ENCODE results near the gene BTBD9. TPM values are rescaled to one million over a fixed set of nuclear protein-coding genes. Genes with fewer than 3 reads are reported as not detected.

Gene BTBD9
- total RNA-seq, 3 donors from 2014 or later, result 12.8 to 25.5 (median 19.0) TPM

GRCh38 chr6:38443352-38444144 lies 196.2 kb downstream of the BTBD9 start:
- no peaks in the 10 kb centered on the region for H3K27me3 ChIP-seq
- no peak overlapping the region for H3K4me3 ChIP-seq
- no peak overlapping the region for H3K27ac ChIP-seq
- no peaks in the 10 kb centered on the region for H3K4me1 ChIP-seq
- intact Hi-C loops (cut with DNase I; ENCODE audit: low total_unique reads), result no loop called here
- DNase-seq (ENCODE audit: low spot score in 2 of 2), result no peak
- H3K36me3 ChIP-seq, result no peaks in the 10 kb centered on the region
- H3K9me3 ChIP-seq, result no peaks in the 10 kb centered on the region
- no peak for TF ChIP-seq POLR2A (IDR thresholded peaks at IDR 0.05)
- no peak for TF ChIP-seq POLR2AphosphoS5 (IDR thresholded peaks at IDR 0.05)
- no peak for TF ChIP-seq CTCF (IDR thresholded peaks at IDR 0.05)

- H3K36me3 ChIP-seq, result no peaks in the 10 kb centered on the region
- no peak overlapping the region for H3K4me3 ChIP-seq
- no peaks in the 10 kb centered on the region for H3K4me1 ChIP-seq
- no peaks in the 10 kb centered on the region for H3K9me3 ChIP-seq
- intact Hi-C loops (cut with DNase I; ENCODE audit: low total_unique reads), result no loop called here
- H3K27me3 ChIP-seq, result no peaks in the 10 kb centered on the region
- no peak overlapping the region for H3K27ac ChIP-seq
- no peak for TF ChIP-seq POLR2A (IDR thresholded peaks at IDR 0.05)
- TF ChIP-seq CTCF (IDR thresholded peaks at IDR 0.05), result no peak
- TF ChIP-seq POLR2AphosphoS5 (IDR thresholded peaks at IDR 0.05), result no peak
- no peak for DNase-seq (ENCODE audit: low spot score in 2 of 2)
Measured at GRCh38 chr6:38438097-38438496, 201.6 kb downstream of the BTBD9 start.

- Histone ChIP-seq H3K27ac (no peak overlapping the region), H3K9me3 (no peaks in the 10 kb centered on the region), H3K4me3 (no peak overlapping the region), H3K4me1 (no peaks in the 10 kb centered on the region), H3K27me3 (no peaks in the 10 kb centered on the region), H3K36me3 (no peaks in the 10 kb centered on the region)
- intact Hi-C loops (cut with DNase I; ENCODE audit: low total_unique reads), result no loop called here
- TF ChIP-seq POLR2A (IDR thresholded peaks at IDR 0.05), result no peak
- TF ChIP-seq CTCF (IDR thresholded peaks at IDR 0.05), result no peak
- DNase-seq (ENCODE audit: low spot score in 2 of 2), result no peak
Measured at GRCh38 chr6:38436726-38437465, 202.8 kb downstream of the BTBD9 start.

GRCh38 chr6:38435330-38435729 lies 204.4 kb downstream of the BTBD9 start:
- Histone ChIP-seq H3K9me3 (no peaks in the 10 kb centered on the region), H3K27me3 (no peaks in the 10 kb centered on the region), H3K36me3 (no peaks in the 10 kb centered on the region), H3K4me1 (no peaks in the 10 kb centered on the region), H3K4me3 (no peak overlapping the region), H3K27ac (no peak overlapping the region)
- intact Hi-C loops (cut with DNase I; ENCODE audit: low total_unique reads), result no loop called here
- DNase-seq (ENCODE audit: low spot score in 2 of 2), result no peak
- TF ChIP-seq POLR2A (IDR thresholded peaks at IDR 0.05) (no peak), CTCF (IDR thresholded peaks at IDR 0.05) (no peak)

GRCh38 chr6:38434051-38434450 lies 205.7 kb downstream of the BTBD9 start:
- intact Hi-C loops (cut with DNase I; ENCODE audit: low total_unique reads), result no loop called here
- no peak for DNase-seq (ENCODE audit: low spot score in 2 of 2)

More at GRCh38 chr6:38434051-38434450, 205.7 kb downstream of the BTBD9 start:
- Histone ChIP-seq H3K4me3 (no peak overlapping the region), H3K4me1 (no peaks in the 10 kb centered on the region), H3K9me3 (no peaks in the 10 kb centered on the region), H3K27ac (no peak overlapping the region), H3K36me3 (no peaks in the 10 kb centered on the region), H3K27me3 (no peaks in the 10 kb centered on the region)
- no peak for TF ChIP-seq CTCF (IDR thresholded peaks at IDR 0.05)
- no peak for TF ChIP-seq POLR2AphosphoS5 (IDR thresholded peaks at IDR 0.05)
- no peak for TF ChIP-seq POLR2A (IDR thresholded peaks at IDR 0.05)
